Iris pigment epithelial cell (primary cell): Measurements from ENCODE around the gene SDC4.
"Not testable (repeated sequence)": the region's sequence is repeated elsewhere in the genome, so short reads cannot be mapped to it uniquely, and the experiment has no call there.

Source experiments
- DNase-seq: peaks from one replicate; pipeline ENCODE4 v3.0.0-alpha.2; 2011; ENCODE audit warnings: low read depth

The SDC4 gene

GRCh38 chr20:45363611-45364492, 15.6 kb upstream of the SDC4 start:
- no peak for DNase-seq

GRCh38 chr20:45362804-45363610, 14.8 kb upstream of the SDC4 start, which contains the start of gene SYS1:
TSS of gene SYS1 (plus strand) at chr20:45363156. CDS start at chr20:45363532, 376 bp downstream.
- DNase-seq: peak; percentile 97

- no peak for DNase-seq
Measured at GRCh38 chr20:45361793-45362192, 13.6 kb upstream of the SDC4 start.

- peak; percentile 71 for DNase-seq
Measured at GRCh38 chr20:45359406-45360148, 11.4 kb upstream of the SDC4 start.

- peak; percentile 74 for DNase-seq
Measured at GRCh38 chr20:45359069-45359405, 10.8 kb upstream of the SDC4 start.

- DNase-seq: peak; percentile 82
Measured at GRCh38 chr20:45358282-45359068, 10.3 kb upstream of the SDC4 start.

GRCh38 chr20:45355209-45356084, 7.2 kb upstream of the SDC4 start:
- DNase-seq: peak; percentile 83

- DNase-seq: peak; percentile 65
Measured at GRCh38 chr20:45354423-45355208, 6.4 kb upstream of the SDC4 start.

GRCh38 chr20:45353746-45354145, 5.5 kb upstream of the SDC4 start:
- no peak for DNase-seq

- DNase-seq: no peak
Measured at GRCh38 chr20:45352729-45353128, 4.5 kb upstream of the SDC4 start.

- not testable (repeated sequence) for DNase-seq
Measured at GRCh38 chr20:45350795-45351194, 2.6 kb upstream of the SDC4 start.

GRCh38 chr20:45350217-45350616, 2.0 kb upstream of the SDC4 start:
- no peak for DNase-seq

- DNase-seq: no peak
Measured at GRCh38 chr20:45347297-45347935, 808 bp downstream of the SDC4 start.

- no peak for DNase-seq
Measured at GRCh38 chr20:45346851-45347250, 1.4 kb downstream of the SDC4 start.

- no peak for DNase-seq
Measured at GRCh38 chr20:45346291-45346718, 1.9 kb downstream of the SDC4 start.

- no peak for DNase-seq
Measured at GRCh38 chr20:45345104-45345936, 2.9 kb downstream of the SDC4 start.

- peak; percentile 95 for DNase-seq
Measured at GRCh38 chr20:45344168-45344860, 3.9 kb downstream of the SDC4 start.
